Omental fat pad (tissue), 4 donors: ENCODE data around the gene RABL6. TPM values are rescaled to one million over a fixed set of nuclear protein-coding genes. Genes with fewer than 3 reads are reported as not detected.
A peak's percentile ranks its signal among the peaks of the same experiment; 100 is the strongest.
"Not testable (repeated sequence)": the region's sequence is repeated elsewhere in the genome, so short reads cannot be mapped to it uniquely, and the experiment has no call there.

Experiments used
- ATAC-seq: fragments of 150-250 bp; one replicate; pipeline ENCODE4 v1.9.1; 2016; ENCODE audit warnings: mild to moderate bottlenecking, moderate library complexity; ENCODE audit not compliant: low FRiP score
- DNase-seq: peaks from one replicate; pipeline ENCODE4 v3.0.0-alpha.2; 2019; ENCODE audit warnings: low spot score
- total RNA-seq, 4 donors: library from RNA; depleted of rRNA; stranded (reverse); fragments of >200 nt; gene quantifications; one replicate each; pipeline ENCODE4 v1.1.0, GENCODE V29; 2016
- TF ChIP-seq, protein P1 (sequence below), 3 donors: fragments of 450-650 bp; IDR thresholded peaks; one replicate each; pipeline ENCODE4 v1.5.1; 2016 to 2017; ENCODE audit warnings: antibody characterized with exemption in 3 of 3, mild to moderate bottlenecking in 3 of 3, moderate library complexity in 2 of 3

RABL6 gene
- total RNA-seq, 4 donors from 2014 or later: 33.7 to 46.9 (median 44.9) TPM

DNA sequence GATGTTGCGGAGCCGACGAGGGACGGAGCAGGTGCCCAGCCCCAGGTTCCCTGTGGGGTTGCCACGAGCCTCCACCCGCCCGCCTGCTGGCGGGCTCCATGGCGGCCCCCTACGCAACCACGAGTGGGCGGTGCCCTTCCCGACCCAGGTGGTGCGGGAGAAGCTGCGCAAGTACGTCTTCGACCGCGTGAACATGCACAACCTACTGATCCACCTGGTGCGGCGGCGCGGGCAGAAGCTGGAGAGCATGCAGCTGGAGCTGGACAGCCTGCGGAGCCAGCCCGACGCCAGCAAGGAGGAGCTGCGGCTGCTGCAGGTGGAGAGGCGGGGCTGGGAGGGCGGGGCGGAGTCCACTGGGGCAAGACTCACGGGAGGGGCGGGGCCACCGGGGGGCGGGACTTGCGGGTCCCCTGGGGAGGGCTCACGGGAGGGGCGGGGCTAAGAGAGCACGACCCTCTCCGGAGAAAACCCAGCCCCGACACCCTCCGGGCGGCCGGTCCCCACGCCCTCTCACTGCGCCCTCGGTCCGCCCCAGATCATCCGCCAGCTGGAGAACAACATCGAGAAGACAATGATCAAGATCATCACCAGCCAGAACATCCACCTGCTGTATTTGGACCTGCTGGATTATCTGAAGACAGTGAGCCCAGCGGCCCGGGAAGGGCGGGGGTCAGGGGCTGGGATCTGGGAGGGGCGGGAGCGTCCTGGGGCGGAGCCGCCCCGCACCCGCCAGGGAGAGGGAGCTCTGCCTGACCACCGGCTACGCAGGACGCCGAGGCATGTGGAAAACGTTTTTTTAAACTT lies 7.7 kb upstream of the RABL6 start:
- peak; percentile 90 for ATAC-seq
- DNase-seq: peak; percentile 65
- TF ChIP-seq, protein P1, sequence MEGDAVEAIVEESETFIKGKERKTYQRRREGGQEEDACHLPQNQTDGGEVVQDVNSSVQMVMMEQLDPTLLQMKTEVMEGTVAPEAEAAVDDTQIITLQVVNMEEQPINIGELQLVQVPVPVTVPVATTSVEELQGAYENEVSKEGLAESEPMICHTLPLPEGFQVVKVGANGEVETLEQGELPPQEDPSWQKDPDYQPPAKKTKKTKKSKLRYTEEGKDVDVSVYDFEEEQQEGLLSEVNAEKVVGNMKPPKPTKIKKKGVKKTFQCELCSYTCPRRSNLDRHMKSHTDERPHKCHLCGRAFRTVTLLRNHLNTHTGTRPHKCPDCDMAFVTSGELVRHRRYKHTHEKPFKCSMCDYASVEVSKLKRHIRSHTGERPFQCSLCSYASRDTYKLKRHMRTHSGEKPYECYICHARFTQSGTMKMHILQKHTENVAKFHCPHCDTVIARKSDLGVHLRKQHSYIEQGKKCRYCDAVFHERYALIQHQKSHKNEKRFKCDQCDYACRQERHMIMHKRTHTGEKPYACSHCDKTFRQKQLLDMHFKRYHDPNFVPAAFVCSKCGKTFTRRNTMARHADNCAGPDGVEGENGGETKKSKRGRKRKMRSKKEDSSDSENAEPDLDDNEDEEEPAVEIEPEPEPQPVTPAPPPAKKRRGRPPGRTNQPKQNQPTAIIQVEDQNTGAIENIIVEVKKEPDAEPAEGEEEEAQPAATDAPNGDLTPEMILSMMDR (IDR thresholded peaks at IDR 0.05): no peak

GRCh38 chr9:136802321-136802720 lies 5.4 kb upstream of the RABL6 start:
- ATAC-seq (no peak), DNase-seq (no peak)
- TF ChIP-seq, protein P1 (IDR thresholded peaks at IDR 0.05): no peak

DNA sequence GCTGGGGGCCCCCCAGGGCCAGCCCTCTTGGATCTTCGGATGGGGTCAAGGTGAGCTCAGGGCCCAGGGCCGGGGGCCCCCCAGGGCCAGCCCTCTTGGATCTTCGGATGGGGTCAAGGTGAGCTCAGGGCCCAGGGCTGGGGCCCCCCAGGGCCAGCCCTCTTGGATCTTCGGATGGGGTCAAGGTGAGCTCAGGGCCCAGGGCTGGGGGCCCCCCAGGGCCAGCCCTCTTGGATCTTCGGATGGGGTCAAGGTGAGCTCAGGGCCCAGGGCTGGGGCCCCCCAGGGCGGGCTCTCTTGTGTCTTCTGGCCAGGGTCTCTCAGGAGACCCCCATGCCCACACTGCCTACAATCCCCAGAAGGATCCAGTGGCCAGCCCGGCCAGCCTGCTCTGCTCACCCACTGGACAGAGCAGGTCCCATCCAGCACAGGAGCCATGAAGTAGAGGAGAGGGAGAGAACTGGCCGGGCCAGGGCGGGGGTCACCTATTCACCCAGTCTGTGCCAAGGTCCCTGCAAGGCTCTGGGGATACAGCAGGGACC lies 4.7 kb upstream of the RABL6 start:
- ATAC-seq, DNase-seq: not testable (repeated sequence)

DNA sequence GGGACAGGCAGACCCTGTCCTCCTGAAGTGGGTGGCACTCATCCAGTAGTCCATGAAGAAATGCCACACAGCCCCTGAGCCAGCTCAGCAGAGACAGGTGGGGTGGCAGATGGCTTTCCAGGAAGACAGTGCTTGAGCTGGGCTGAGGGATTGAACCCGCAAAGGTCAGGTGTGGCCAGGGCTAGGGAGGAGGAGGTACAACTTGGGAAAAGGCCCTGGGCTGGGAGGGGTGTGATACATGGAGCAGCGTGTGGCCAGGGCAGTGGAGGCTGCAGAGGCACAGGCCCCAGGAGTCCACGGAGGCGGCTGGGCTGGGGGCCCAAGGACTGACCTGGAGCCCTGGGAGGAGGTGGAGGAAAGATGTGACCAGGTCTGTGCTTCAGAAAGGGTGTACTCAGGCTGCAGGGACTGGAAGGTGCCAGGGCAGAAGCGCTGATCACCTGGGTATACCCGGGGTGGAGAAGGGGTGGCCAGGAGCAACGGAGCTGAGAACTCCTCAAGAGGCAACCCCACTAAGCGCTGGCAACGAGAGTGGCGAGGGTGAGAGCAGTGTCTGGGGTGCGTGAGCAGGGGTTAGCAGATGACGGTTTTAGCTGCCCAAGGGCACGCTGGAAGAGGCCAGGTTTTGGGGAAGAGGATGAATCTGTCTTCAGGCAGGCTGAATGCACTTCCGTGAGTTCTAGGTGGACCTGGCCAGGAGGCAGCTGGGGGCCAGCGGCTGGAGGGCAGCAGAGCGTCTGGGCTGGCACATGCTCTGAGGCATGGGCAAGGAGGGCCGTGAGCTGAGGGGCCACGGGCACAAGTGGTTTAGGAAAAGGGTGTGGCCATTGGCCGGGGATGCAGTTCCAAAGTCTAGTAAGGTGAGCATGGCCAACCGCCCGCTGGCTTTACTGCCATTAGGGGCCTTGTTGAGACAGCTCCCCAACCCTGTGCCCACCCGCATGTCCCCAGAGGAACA lies 3.9 kb upstream of the RABL6 start:
- TF ChIP-seq, protein P1 (IDR thresholded peaks at IDR 0.05): no peak
- DNase-seq (no peak), ATAC-seq (no peak)

GRCh38 chr9:136804509-136805206 lies 3.1 kb upstream of the RABL6 start:
- DNase-seq (no peak), ATAC-seq (no peak)
- TF ChIP-seq, protein P1 (IDR thresholded peaks at IDR 0.05): no peak

GRCh38 chr9:136805207-136805740 lies 2.5 kb upstream of the RABL6 start:
- DNase-seq: peak; percentile 5
- no peak for ATAC-seq
- TF ChIP-seq, protein P1 (IDR thresholded peaks at IDR 0.05): no peak
